C4-2B (cell line): ENCODE data around the gene RDX.

ENCODE experiments used
- ZFX ChIP-seq: fragments of 450-650 bp; IDR thresholded peaks from 2 replicates; pipeline ENCODE4 v1.6.1; 2017
- TF ChIP-seq, protein P1 (sequence below): fragments of 450-650 bp; conservative IDR thresholded peaks from 2 replicates; pipeline ENCODE4 v1.5.1; 2017; ENCODE audit warnings: mild to moderate bottlenecking

DNA sequence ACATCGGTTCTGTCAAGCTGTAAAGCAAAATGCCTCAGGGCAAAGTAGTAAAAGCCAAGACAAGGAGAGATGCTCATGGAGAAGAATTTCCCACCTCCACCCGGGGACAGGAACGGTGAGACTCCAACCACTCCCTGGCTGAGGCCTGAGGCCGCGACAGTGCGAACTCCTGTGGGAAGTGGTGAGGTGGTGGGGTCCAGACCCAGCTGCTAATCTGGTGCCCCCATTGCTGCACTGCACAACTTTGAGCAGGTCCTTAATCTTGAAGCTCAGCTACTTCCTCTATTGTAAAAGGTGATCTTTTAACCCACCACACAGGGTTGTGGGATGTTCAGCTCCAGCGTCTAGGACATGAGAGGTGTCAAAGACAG is 119.3 kb downstream of the RDX start:
- TF ChIP-seq, protein P1, sequence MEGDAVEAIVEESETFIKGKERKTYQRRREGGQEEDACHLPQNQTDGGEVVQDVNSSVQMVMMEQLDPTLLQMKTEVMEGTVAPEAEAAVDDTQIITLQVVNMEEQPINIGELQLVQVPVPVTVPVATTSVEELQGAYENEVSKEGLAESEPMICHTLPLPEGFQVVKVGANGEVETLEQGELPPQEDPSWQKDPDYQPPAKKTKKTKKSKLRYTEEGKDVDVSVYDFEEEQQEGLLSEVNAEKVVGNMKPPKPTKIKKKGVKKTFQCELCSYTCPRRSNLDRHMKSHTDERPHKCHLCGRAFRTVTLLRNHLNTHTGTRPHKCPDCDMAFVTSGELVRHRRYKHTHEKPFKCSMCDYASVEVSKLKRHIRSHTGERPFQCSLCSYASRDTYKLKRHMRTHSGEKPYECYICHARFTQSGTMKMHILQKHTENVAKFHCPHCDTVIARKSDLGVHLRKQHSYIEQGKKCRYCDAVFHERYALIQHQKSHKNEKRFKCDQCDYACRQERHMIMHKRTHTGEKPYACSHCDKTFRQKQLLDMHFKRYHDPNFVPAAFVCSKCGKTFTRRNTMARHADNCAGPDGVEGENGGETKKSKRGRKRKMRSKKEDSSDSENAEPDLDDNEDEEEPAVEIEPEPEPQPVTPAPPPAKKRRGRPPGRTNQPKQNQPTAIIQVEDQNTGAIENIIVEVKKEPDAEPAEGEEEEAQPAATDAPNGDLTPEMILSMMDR = no peak
- TF ChIP-seq ZFX = no peak
